Activated effector memory CD4-positive, alpha-beta T cell treated with Interleukin-2 at 50 U/mL for 16 hours (primary cell): Measurements from ENCODE around the gene DGAT2.

Experiments
- DNase-seq: peaks from one replicate; pipeline ENCODE4 v3.0.0-alpha.2; 2020

The DGAT2 gene

GRCh38 chr11:75802913-75803820 lies 34.6 kb downstream of the DGAT2 start:
- DNase-seq = peak; percentile 47

- DNase-seq = no peak
These were observed 40.5 kb downstream of the DGAT2 start for GRCh38 chr11:75809111-75809510.

GRCh38 chr11:75809991-75810390 lies 41.4 kb downstream of the DGAT2 start:
- DNase-seq = no peak

- no peak for DNase-seq
These were observed 42.2 kb downstream of the DGAT2 start for GRCh38 chr11:75810637-75811390.

- DNase-seq = no peak
These were observed 42.9 kb downstream of the DGAT2 start for GRCh38 chr11:75811485-75811884.

GRCh38 chr11:75812542-75813040 lies 44.0 kb downstream of the DGAT2 start:
- DNase-seq = no peak

- no peak for DNase-seq
These were observed 44.5 kb downstream of the DGAT2 start for GRCh38 chr11:75813124-75813523.

GRCh38 chr11:75813622-75814039 lies 45.1 kb downstream of the DGAT2 start:
- no peak for DNase-seq

GRCh38 chr11:75814363-75814676 lies 45.7 kb downstream of the DGAT2 start:
- DNase-seq = no peak

GRCh38 chr11:75814677-75815344 lies 46.2 kb downstream of the DGAT2 start, which contains the start of gene UVRAG:
Gene UVRAG (plus strand): TSS chr11:75815210. CDS start chr11:75815408, 198 bp downstream.
- DNase-seq = peak; percentile 98

- peak; percentile 30 for DNase-seq
These were observed 47.0 kb downstream of the DGAT2 start for GRCh38 chr11:75815345-75816168.

- DNase-seq = no peak
These were observed 48.1 kb downstream of the DGAT2 start for GRCh38 chr11:75816561-75817239.

- DNase-seq = no peak
These were observed 52.1 kb downstream of the DGAT2 start for GRCh38 chr11:75820645-75821044.

- DNase-seq = no peak
These were observed 52.6 kb downstream of the DGAT2 start for GRCh38 chr11:75821202-75821601.

- no peak for DNase-seq
These were observed 54.0 kb downstream of the DGAT2 start for GRCh38 chr11:75822541-75822940.

GRCh38 chr11:75823415-75823814 lies 54.8 kb downstream of the DGAT2 start:
- DNase-seq = no peak

GRCh38 chr11:75823946-75824345 lies 55.4 kb downstream of the DGAT2 start:
- DNase-seq = no peak

- no peak for DNase-seq
These were observed 58.1 kb downstream of the DGAT2 start for GRCh38 chr11:75826461-75827230.

GRCh38 chr11:75827562-75827961 lies 59.0 kb downstream of the DGAT2 start:
- no peak for DNase-seq

GRCh38 chr11:75831915-75832502 lies 63.4 kb downstream of the DGAT2 start:
- no peak for DNase-seq

GRCh38 chr11:75834728-75835127 lies 66.2 kb downstream of the DGAT2 start:
- DNase-seq = no peak
